OCI-LY1 (cell line): ENCODE measurements around the gene IZUMO2.

ENCODE experiments used
- CTCF ChIP-seq: fragments of 200-600 bp; sonication (generic), shearing (Covaris generic); IDR thresholded peaks from 2 replicates; pipeline ENCODE4 v1.5.1; 2017; ENCODE audit warnings: mild to moderate bottlenecking, antibody characterized with exemption, low read length, moderate library complexity, mixed read lengths
- EZH2 ChIP-seq: fragments of 200-600 bp; sonication (generic), shearing (Covaris generic); IDR thresholded peaks from 2 replicates; pipeline ENCODE4 v1.8.0; 2017; ENCODE audit warnings: borderline replicate concordance, mixed run types, mild to moderate bottlenecking, antibody characterized with exemption, low read length, moderate library complexity, mixed read lengths

GRCh38 chr19:50192463-50193211, 29.6 kb upstream of the IZUMO2 start:
- no peak for TF ChIP-seq CTCF
- TF ChIP-seq EZH2, result no peak
